ENCODE results near the gene PTGR3. TPM values are rescaled to one million over a fixed set of nuclear protein-coding genes. Genes with fewer than 3 reads are reported as not detected.

PTGR3 gene
- total and polyA plus RNA-seq, 2 of the 8 experiments (the other 6 are each of a cell fraction or from before 2014, with no cell fraction given): 2.0 to 3.6 TPM

- Histone ChIP-seq H3K36me3 (ENCODE audit: control insufficient read depth in 2 of 4, insufficient read depth in 4 of 4, low read length in 3 of 4) (no peaks in the 10 kb centered on the region; a peak in 1 of 8 replicates), H2AFZ (ENCODE audit: low read length) (no peak overlapping the region), H4K91ac (replicated peaks; ENCODE audit: insufficient read length, low read length) (no peak overlapping the region), H2BK15ac (ENCODE audit: low read length) (peak overlapping the region; percentile 92; the same call in 1 of the 2 replicates), H3K9ac (replicated peaks in 1 of 4; ENCODE audit: extremely low read depth in 1 of 4, low read depth in 3 of 4, low read length in 3 of 4) (no peak overlapping the region), H3K79me1 (ENCODE audit: low read depth, low read length) (no peaks in the 10 kb centered on the region), H2BK20ac (ENCODE audit: low read length) (no peak overlapping the region), H4K20me1 (replicated peaks in 1 of 2; ENCODE audit: control insufficient read depth in 1 of 2, insufficient read depth in 2 of 2, low read length in 2 of 2) (peaks cover 10 to 15% of the 10 kb centered on the region in 2 experiments), H2BK5ac (ENCODE audit: low read depth, low read length) (no peak overlapping the region), H2BK120ac (replicated peaks; ENCODE audit: low read depth, low read length) (no peak overlapping the region), H2BK12ac (ENCODE audit: low read depth, low read length) (peak overlapping the region; percentile 80; the same call in 1 of the 2 replicates), H3K27ac (ENCODE audit: low read depth, low read length) (no peak overlapping the region), H4K8ac (ENCODE audit: extremely low read depth, insufficient read depth, low read length) (peak overlapping the region; percentile 37; the same call in 1 of the 2 replicates), H3K18ac (ENCODE audit: extremely low read depth, low read length) (peak overlapping the region; percentile 32; the same call in 1 of the 2 replicates), H2AK5ac (ENCODE audit: low read depth, low read length) (no peak overlapping the region; the same call in 1 of the 2 replicates), H3K23me2 (ENCODE audit: low read depth, low read length) (peaks cover 29% of the 10 kb centered on the region), H3K56ac (replicated peaks; ENCODE audit: insufficient read length, low read depth, low read length) (no peak overlapping the region), H3K4me2 (ENCODE audit: insufficient read depth in 1 of 2, low read depth in 2 of 2, low read length in 2 of 2) (peak overlapping the region; percentile 94 to 99), H3K4me3 (ENCODE audit: extremely low read depth in 1 of 4, insufficient read depth in 2 of 4, low read depth in 3 of 4, low read length in 4 of 4) (peak overlapping the region; percentile 60 to 70 (median 62)), H3K79me2 (ENCODE audit: control insufficient read depth in 1 of 2, insufficient read depth in 2 of 2, low read length in 2 of 2) (no peaks in the 10 kb centered on the region), H3K23ac (ENCODE audit: insufficient read length) (no peak overlapping the region), H3K27me3 (replicated peaks in 1 of 4; ENCODE audit: control insufficient read depth in 3 of 4, extremely low read depth in 1 of 4, insufficient read depth in 3 of 4, low read length in 3 of 4) (peaks cover 59 to 88% (median 79%) of the 10 kb centered on the region in 4 experiments), H3K4ac (replicated peaks; ENCODE audit: insufficient read length, low read depth, low read length) (peak overlapping the region; percentile 71), H4K5ac (ENCODE audit: insufficient read length, low read depth, low read length) (no peak overlapping the region), H3K9me3 (ENCODE audit: insufficient read depth in 2 of 2, low read depth in 1 of 2, low read length in 1 of 2) (no peaks in the 10 kb centered on the region), H3K4me1 (replicated peaks in 1 of 4; ENCODE audit: control insufficient read depth in 3 of 4, insufficient read depth in 4 of 4, low read length in 3 of 4) (peaks cover 9 to 35% (median 22%) of the 10 kb centered on the region in 4 experiments), H3K14ac (ENCODE audit: insufficient read length) (no peak overlapping the region)
- POLR2A ChIA-PET (ENCODE audit: partially characterized antibody): no interaction called here
- FAIRE-seq (no peak), DNase-seq (ENCODE audit: low read depth in 1 of 2, low spot score in 2 of 2) (peak in 1 of 2 experiments; percentile 62)
- CTCF ChIA-PET (ENCODE audit: partially characterized antibody): no interaction called here
- WGBS, 2 experiments (ENCODE audit: extremely low coverage in 1 of 2, insufficient coverage in 1 of 2, insufficient read length in 1 of 2, insufficient replicate concordance in 2 of 2, low coverage in 1 of 2, low lambda C conversion rate in 2 of 2, missing lambda C conversion rate in 1 of 2): 3% methylated on average over 25 of the region's 65 CpGs; no CpG with 5 or more reads in 1 of the 2 experiments
- TF ChIP-seq E2F6 (IDR thresholded peaks at IDR 0.05): peak; percentile 67
- peak; percentile 42; the same call in 1 of the 2 replicates for TF ChIP-seq BACH1 (IDR thresholded peaks at IDR 0.05; ENCODE audit: low read length)
- TF ChIP-seq SUZ12 (IDR thresholded peaks at IDR 0.05; ENCODE audit: low read length): peak; percentile 91
- TF ChIP-seq TAF7 (optimal IDR thresholded peaks at IDR 0.05; ENCODE audit: borderline replicate concordance, low read depth, low read length): peak; percentile 35
- peak; percentile 7 for TF ChIP-seq KDM4A (IDR thresholded peaks at IDR 0.05; ENCODE audit: low read depth, low read length, severe bottlenecking)
- peak; percentile 82 for TF ChIP-seq EZH2 (IDR thresholded peaks at IDR 0.05; ENCODE audit: low read depth, low read length, severe bottlenecking)
- TF ChIP-seq CTCF (IDR thresholded peaks at IDR 0.05; ENCODE audit: control extremely low read depth in 1 of 3, insufficient read depth in 1 of 3, low read depth in 1 of 3, low read length in 3 of 3): no peak
Measured at GRCh38 chr18:75208155-75208835, 644 bp downstream of the PTGR3 start.

Data from H1 (cell line).